SU-DHL-6 (cell line): ENCODE results near the gene NINJ2.

Experiments
- EZH2phosphoT487 ChIP-seq: fragments of 200-600 bp; sonication (generic), shearing (Covaris generic); conservative IDR thresholded peaks from 2 replicates; pipeline ENCODE4 v1.6.1; 2018; ENCODE audit warnings: mild to moderate bottlenecking, antibody characterized with exemption, low read length, moderate library complexity, mixed read lengths
- TF ChIP-seq, protein P1 (sequence below): fragments of 200-600 bp; sonication (generic); IDR thresholded peaks from one replicate; pipeline ENCODE4 v1.5.1; 2017; ENCODE audit warnings: antibody characterized with exemption, mild to moderate bottlenecking, low read length, moderate library complexity; ENCODE audit not compliant: insufficient read depth, poor library complexity, severe bottlenecking

GRCh38 chr12:623172-623864, 39.9 kb downstream of the NINJ2 start:
- TF ChIP-seq, protein P1, sequence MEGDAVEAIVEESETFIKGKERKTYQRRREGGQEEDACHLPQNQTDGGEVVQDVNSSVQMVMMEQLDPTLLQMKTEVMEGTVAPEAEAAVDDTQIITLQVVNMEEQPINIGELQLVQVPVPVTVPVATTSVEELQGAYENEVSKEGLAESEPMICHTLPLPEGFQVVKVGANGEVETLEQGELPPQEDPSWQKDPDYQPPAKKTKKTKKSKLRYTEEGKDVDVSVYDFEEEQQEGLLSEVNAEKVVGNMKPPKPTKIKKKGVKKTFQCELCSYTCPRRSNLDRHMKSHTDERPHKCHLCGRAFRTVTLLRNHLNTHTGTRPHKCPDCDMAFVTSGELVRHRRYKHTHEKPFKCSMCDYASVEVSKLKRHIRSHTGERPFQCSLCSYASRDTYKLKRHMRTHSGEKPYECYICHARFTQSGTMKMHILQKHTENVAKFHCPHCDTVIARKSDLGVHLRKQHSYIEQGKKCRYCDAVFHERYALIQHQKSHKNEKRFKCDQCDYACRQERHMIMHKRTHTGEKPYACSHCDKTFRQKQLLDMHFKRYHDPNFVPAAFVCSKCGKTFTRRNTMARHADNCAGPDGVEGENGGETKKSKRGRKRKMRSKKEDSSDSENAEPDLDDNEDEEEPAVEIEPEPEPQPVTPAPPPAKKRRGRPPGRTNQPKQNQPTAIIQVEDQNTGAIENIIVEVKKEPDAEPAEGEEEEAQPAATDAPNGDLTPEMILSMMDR: no peak
- no peak for TF ChIP-seq EZH2phosphoT487
